ENCODE data around the gene DNAJB4. TPM values are rescaled to one million over a fixed set of nuclear protein-coding genes. Genes with fewer than 3 reads are reported as not detected.

The DNAJB4 gene
- total RNA-seq, 1 experiment from 2014 or later: 23.4 TPM

DNA sequence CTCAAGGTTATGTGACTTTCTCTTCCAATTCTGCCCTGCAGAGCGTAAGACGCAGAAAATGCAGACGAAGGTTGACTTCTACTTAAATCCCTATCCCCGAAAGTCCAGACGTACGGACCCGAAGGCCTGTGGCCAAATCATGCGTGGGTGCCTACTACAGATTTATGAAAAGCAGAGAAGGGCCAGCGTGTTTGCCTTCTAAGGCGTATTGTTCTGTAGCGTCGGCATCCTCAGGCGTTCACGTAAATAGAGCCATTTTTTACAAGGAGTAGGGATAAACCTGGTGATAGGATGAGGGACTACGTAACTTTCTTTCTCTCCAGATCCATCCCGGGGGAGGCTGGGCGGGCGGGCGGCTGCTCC, 40.8 kb downstream of the DNAJB4 start:
- DNase-seq (ENCODE audit: low spot score): no peak
- no peaks in the 10 kb centered on the region for H3K36me3 Mint-ChIP-seq
- no peak for ATAC-seq
- H3K27me3 Mint-ChIP-seq (ENCODE audit: low read depth): peaks cover 47% of the 10 kb centered on the region
- peaks cover 33% of the 10 kb centered on the region for H3K4me1 Mint-ChIP-seq
- ChIA-PET POLR2A (interaction anchor here (0.6 to 1.0 kb wide), 2 partner anchors 32 to 67 kb away, joined by 4 to 9 read pairs; partner anchors contain the start of gene FUBP1), CTCF (interaction anchor here (0.6 to 3.9 kb wide), 3 partner anchors 33 to 122 kb away, joined by 3 to 16 read pairs (median 3); no protein-coding TSS in a partner anchor)
- H3K9me3 Mint-ChIP-seq: no peaks in the 10 kb centered on the region
- H3K4me3 Mint-ChIP-seq: peak overlapping the region; percentile 87
- TF ChIP-seq ZNF532 (CRISPR knock-in tag; IDR thresholded peaks at IDR 0.05; ENCODE audit: borderline replicate concordance) (no peak), ZNF317 (CRISPR knock-in tag; IDR thresholded peaks at IDR 0.05; ENCODE audit: borderline replicate concordance, low read depth) (no peak), ZBTB21 (CRISPR knock-in tag; IDR thresholded peaks at IDR 0.05; ENCODE audit: borderline replicate concordance) (no peak), MYBL2 (CRISPR knock-in tag; IDR thresholded peaks at IDR 0.05) (no peak), ATF1 (CRISPR knock-in tag; IDR thresholded peaks at IDR 0.05) (no peak), NR2C2 (CRISPR knock-in tag; IDR thresholded peaks at IDR 0.05) (no peak), CBFB (CRISPR knock-in tag; IDR thresholded peaks at IDR 0.05; ENCODE audit: low read depth) (no peak), USF1 (CRISPR knock-in tag; IDR thresholded peaks at IDR 0.05) (no peak), ATF3 (CRISPR knock-in tag; conservative IDR thresholded peaks at IDR 0.05) (no peak), ZNF121 (CRISPR knock-in tag; IDR thresholded peaks at IDR 0.05) (no peak), JAZF1 (CRISPR knock-in tag; IDR thresholded peaks at IDR 0.05) (no peak), ZNF232 (CRISPR knock-in tag; IDR thresholded peaks at IDR 0.05) (no peak), ZNF671 (CRISPR knock-in tag; IDR thresholded peaks at IDR 0.05) (no peak), ZNF138 (CRISPR knock-in tag; conservative IDR thresholded peaks at IDR 0.05) (no peak), E2F4 (CRISPR knock-in tag; IDR thresholded peaks at IDR 0.05; ENCODE audit: borderline replicate concordance, low read depth) (no peak), IRF1 (CRISPR knock-in tag; IDR thresholded peaks at IDR 0.05) (no peak), FOXP1 (CRISPR knock-in tag; IDR thresholded peaks at IDR 0.05; ENCODE audit: borderline replicate concordance) (no peak), AFF4 (CRISPR knock-in tag; IDR thresholded peaks at IDR 0.05; ENCODE audit: borderline replicate concordance) (no peak)
- TF ChIP-seq, protein P1, sequence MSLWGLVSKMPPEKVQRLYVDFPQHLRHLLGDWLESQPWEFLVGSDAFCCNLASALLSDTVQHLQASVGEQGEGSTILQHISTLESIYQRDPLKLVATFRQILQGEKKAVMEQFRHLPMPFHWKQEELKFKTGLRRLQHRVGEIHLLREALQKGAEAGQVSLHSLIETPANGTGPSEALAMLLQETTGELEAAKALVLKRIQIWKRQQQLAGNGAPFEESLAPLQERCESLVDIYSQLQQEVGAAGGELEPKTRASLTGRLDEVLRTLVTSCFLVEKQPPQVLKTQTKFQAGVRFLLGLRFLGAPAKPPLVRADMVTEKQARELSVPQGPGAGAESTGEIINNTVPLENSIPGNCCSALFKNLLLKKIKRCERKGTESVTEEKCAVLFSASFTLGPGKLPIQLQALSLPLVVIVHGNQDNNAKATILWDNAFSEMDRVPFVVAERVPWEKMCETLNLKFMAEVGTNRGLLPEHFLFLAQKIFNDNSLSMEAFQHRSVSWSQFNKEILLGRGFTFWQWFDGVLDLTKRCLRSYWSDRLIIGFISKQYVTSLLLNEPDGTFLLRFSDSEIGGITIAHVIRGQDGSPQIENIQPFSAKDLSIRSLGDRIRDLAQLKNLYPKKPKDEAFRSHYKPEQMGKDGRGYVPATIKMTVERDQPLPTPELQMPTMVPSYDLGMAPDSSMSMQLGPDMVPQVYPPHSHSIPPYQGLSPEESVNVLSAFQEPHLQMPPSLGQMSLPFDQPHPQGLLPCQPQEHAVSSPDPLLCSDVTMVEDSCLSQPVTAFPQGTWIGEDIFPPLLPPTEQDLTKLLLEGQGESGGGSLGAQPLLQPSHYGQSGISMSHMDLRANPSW (CRISPR knock-in tag; conservative IDR thresholded peaks at IDR 0.05; ENCODE audit: low read depth): no peak
- H3K27ac Mint-ChIP-seq: no peak overlapping the region; the same call in 1 of the 2 replicates
